CD14-positive monocyte (primary cell): ENCODE measurements around the gene REEP3. TPM values are rescaled to one million over a fixed set of nuclear protein-coding genes. Genes with fewer than 3 reads are reported as not detected.

ENCODE experiments used
- DNase-seq, 3 donors: peaks; one replicate each; pipeline ENCODE4 v3.0.0-alpha.2; 2011 to 2022
- H2AFZ ChIP-seq: 2 replicates; pipeline ENCODE4 v1.6.0; 2012; ENCODE audit warnings: mild to moderate bottlenecking, low read depth, low read length, inconsistent platforms; ENCODE audit not compliant: insufficient read depth, poor library complexity, severe bottlenecking
- H3K27ac ChIP-seq, 2 donors: 1 replicate in 1 of 2; 2 replicates in 1 of 2; pipeline ENCODE4 v1.5.1; 2012 to 2013; ENCODE audit warnings: low read length in 2 of 2, control low read depth in 1 of 2, inconsistent platforms in 1 of 2, low read depth in 1 of 2, mild to moderate bottlenecking in 1 of 2
- H3K27me3 ChIP-seq, 2 donors: one replicate each; pipeline versions ENCODE4 v1.6.0 to v1.6.1; 2011 to 2013; ENCODE audit warnings: low read length in 2 of 2; ENCODE audit not compliant: control insufficient read depth in 2 of 2, insufficient read depth in 2 of 2
- H3K36me3 ChIP-seq, 2 donors: replicated peaks in 1 of 2; 1 replicate in 1 of 2; 2 replicates in 1 of 2; pipeline versions ENCODE4 v1.5.1 to v1.6.1; 2012 to 2013; ENCODE audit warnings: low read length in 2 of 2, control low read depth in 1 of 2, inconsistent platforms in 1 of 2, mild to moderate bottlenecking in 1 of 2; ENCODE audit not compliant: insufficient read depth in 2 of 2, control insufficient read depth in 1 of 2
- H3K4me1 ChIP-seq, 2 donors: 1 replicate in 1 of 2; 2 replicates in 1 of 2; pipeline versions ENCODE4 v1.5.1 to v1.6.1; 2012 to 2013; ENCODE audit warnings: low read length in 2 of 2, control low read depth in 1 of 2, inconsistent platforms in 1 of 2, mild to moderate bottlenecking in 1 of 2, moderate library complexity in 1 of 2; ENCODE audit not compliant: insufficient read depth in 2 of 2, control insufficient read depth in 1 of 2
- H3K4me2 ChIP-seq: replicated peaks from 2 replicates; pipeline ENCODE3; 2012; ENCODE audit warnings: low read length, moderate library complexity, mild to moderate bottlenecking; ENCODE audit not compliant: poor library complexity, severe bottlenecking; ENCODE audit errors: extremely low read depth
- H3K4me3 ChIP-seq, 3 experiments: fragments of 200-600 bp in 1 of 3; sonication (generic) in 1 of 3; replicated peaks in 1 of 3; 1 replicate in 2 of 3; 2 replicates in 1 of 3; pipeline ENCODE4 v1.5.1; 2011 to 2013; ENCODE audit warnings: low read length in 3 of 3, mild to moderate bottlenecking in 3 of 3, control low read depth in 2 of 3, low read depth in 2 of 3, inconsistent platforms in 1 of 3, moderate library complexity in 1 of 3
- H3K79me2 ChIP-seq: 2 replicates; pipeline ENCODE4 v1.6.0; 2012; ENCODE audit warnings: mild to moderate bottlenecking, control low read depth, inconsistent platforms, low read length, moderate library complexity; ENCODE audit not compliant: insufficient read depth
- H3K9ac ChIP-seq: 2 replicates; pipeline ENCODE4 v1.6.0; 2017; ENCODE audit warnings: low read length, mild to moderate bottlenecking; ENCODE audit not compliant: insufficient read depth, poor library complexity, severe bottlenecking
- H3K9me3 ChIP-seq, 2 donors: replicated peaks in 1 of 2; 1 replicate in 1 of 2; 2 replicates in 1 of 2; pipeline versions ENCODE4 v1.5.1 to v1.6.1; 2012 to 2013; ENCODE audit warnings: low read length in 2 of 2, control low read depth in 1 of 2; ENCODE audit not compliant: control insufficient read depth in 1 of 2, insufficient read depth in 1 of 2
- H4K20me1 ChIP-seq: 2 replicates; pipeline ENCODE4 v1.6.0; 2012; ENCODE audit warnings: mild to moderate bottlenecking, low read length, control low read depth, moderate library complexity; ENCODE audit not compliant: insufficient read depth
- H3K27ac Mint-ChIP-seq, 7 donors: one replicate each; pipeline ENCODE4 v1.8.0; 2020; ENCODE audit warnings: mild to moderate bottlenecking in 7 of 7, mixed read lengths in 7 of 7, moderate library complexity in 6 of 7, inconsistent platforms in 2 of 7
- H3K27me3 Mint-ChIP-seq, 3 donors: one replicate each; pipeline ENCODE4 v1.8.0; 2021 to 2022; ENCODE audit warnings: low read depth in 3 of 3, mild to moderate bottlenecking in 3 of 3, mixed read lengths in 3 of 3, moderate library complexity in 3 of 3, inconsistent platforms in 1 of 3
- H3K36me3 Mint-ChIP-seq, 2 donors: one replicate each; pipeline ENCODE4 v1.8.0; 2020; ENCODE audit warnings: mixed read lengths in 2 of 2, inconsistent platforms in 1 of 2, mild to moderate bottlenecking in 1 of 2
- H3K4me1 Mint-ChIP-seq: one replicate; pipeline ENCODE4 v1.8.0; 2020; ENCODE audit warnings: mild to moderate bottlenecking, mixed read lengths
- H3K4me3 Mint-ChIP-seq, 2 donors: one replicate each; pipeline ENCODE4 v1.8.0; 2020; ENCODE audit warnings: mild to moderate bottlenecking in 2 of 2, mixed read lengths in 2 of 2, moderate library complexity in 1 of 2
- H3K9me3 Mint-ChIP-seq, 7 donors: one replicate each; pipeline ENCODE4 v1.8.0; 2020 to 2022; ENCODE audit warnings: mixed read lengths in 7 of 7, mild to moderate bottlenecking in 6 of 7, moderate library complexity in 6 of 7, inconsistent platforms in 2 of 7
- CTCF ChIP-seq: fragments of 200-600 bp; IDR thresholded peaks from one replicate; pipeline ENCODE4 v1.8.0; 2022; ENCODE audit warnings: antibody characterized with exemption, mild to moderate bottlenecking
- WGBS: methylation state at CpG from one replicate; pipeline ENCODE4 v1.1.5; 2013; ENCODE audit warnings: missing lambda C conversion rate; ENCODE audit not compliant: insufficient coverage; 5-methylcytosine and 5-hydroxymethylcytosine counted together
- intact Hi-C, 2 donors: fragments of 100-400 bp; cut with micrococcal nuclease; formaldehyde crosslinking; loops; one replicate each; pipeline versions ENCODE4 v1.15.0 to v1.15.1; 2023
- polyA plus RNA-seq, 3 donors: library from polyadenylated mRNA; depleted of rRNA in 1 of 3; unstranded in 2 of 3; stranded (reverse) in 1 of 3; fragments of 300-500 nt in 2 of 3; fragments of >200 nt in 1 of 3; fragmentation: Illumina TruSeq in 2 of 3; gene quantifications; 1 replicate in 2 of 3; 2 replicates in 1 of 3; pipeline ENCODE4 v1.2.3, GENCODE V29; 2012 to 2021

Gene REEP3
- polyA plus RNA-seq, 3 donors = 9.1 to 17.7 (median 17.7) TPM

GRCh38 chr10:63576501-63576900 is 55.3 kb downstream of the REEP3 start:
- WGBS = no CpG with 5 or more reads among the region's 1 CpG
- no peak overlapping the region for H3K4me3 Mint-ChIP-seq

GRCh38 chr10:63578501-63578900 is 57.3 kb downstream of the REEP3 start:
- Mint-ChIP-seq H3K27me3 (no peaks in the 10 kb centered on the region), H3K4me1 (peaks cover 5% of the 10 kb centered on the region), H3K9me3 (peaks cover 0 to 3% (median 0%) of the 10 kb centered on the region in 7 donors), H3K27ac (no peak overlapping the region), H3K36me3 (peaks cover 20 to 38% of the 10 kb centered on the region in 2 donors), H3K4me3 (no peak overlapping the region)
- Histone ChIP-seq H3K4me1 (peaks cover 5 to 10% of the 10 kb centered on the region in 2 donors), H3K79me2 (no peaks in the 10 kb centered on the region), H3K27ac (no peak overlapping the region), H4K20me1 (peaks cover 2% of the 10 kb centered on the region), H3K27me3 (no peaks in the 10 kb centered on the region), H3K36me3 (peaks cover 0 to 15% of the 10 kb centered on the region in 2 donors), H3K9ac (no peak overlapping the region), H3K9me3 (no peaks in the 10 kb centered on the region), H2AFZ (no peak overlapping the region), H3K4me3 (no peak overlapping the region), H3K4me2 (no peak overlapping the region)
- intact Hi-C loops = no loop called here
- no peak for TF ChIP-seq CTCF
- DNase-seq = no peak
- no CpG with 5 or more reads among the region's 7 CpGs for WGBS

More at GRCh38 chr10:63576501-63576900, 55.3 kb downstream of the REEP3 start:
- intact Hi-C loops = no loop called here
- Histone ChIP-seq H3K36me3 (peaks cover 0 to 15% of the 10 kb centered on the region in 2 donors), H3K27ac (peak overlapping the region in 1 of 2 donors; percentile 29), H2AFZ (no peak overlapping the region), H4K20me1 (no peaks in the 10 kb centered on the region), H3K4me2 (no peak overlapping the region), H3K4me1 (peaks cover 5 to 10% of the 10 kb centered on the region in 2 donors), H3K79me2 (no peaks in the 10 kb centered on the region), H3K9ac (no peak overlapping the region), H3K27me3 (no peaks in the 10 kb centered on the region), H3K4me3 (no peak overlapping the region), H3K9me3 (no peaks in the 10 kb centered on the region)
- peaks cover 5% of the 10 kb centered on the region for H3K4me1 Mint-ChIP-seq
- no peak for DNase-seq
- peaks cover 22 to 33% of the 10 kb centered on the region in 2 donors for H3K36me3 Mint-ChIP-seq
- peak overlapping the region in 2 of 7 donors; percentile 41 to 85 for H3K27ac Mint-ChIP-seq
- no peak for TF ChIP-seq CTCF
- H3K9me3 Mint-ChIP-seq = peaks cover 0 to 3% (median 0%) of the 10 kb centered on the region in 7 donors
- H3K27me3 Mint-ChIP-seq = no peaks in the 10 kb centered on the region
